ENCODE measurements around the gene GNG2.

DNA sequence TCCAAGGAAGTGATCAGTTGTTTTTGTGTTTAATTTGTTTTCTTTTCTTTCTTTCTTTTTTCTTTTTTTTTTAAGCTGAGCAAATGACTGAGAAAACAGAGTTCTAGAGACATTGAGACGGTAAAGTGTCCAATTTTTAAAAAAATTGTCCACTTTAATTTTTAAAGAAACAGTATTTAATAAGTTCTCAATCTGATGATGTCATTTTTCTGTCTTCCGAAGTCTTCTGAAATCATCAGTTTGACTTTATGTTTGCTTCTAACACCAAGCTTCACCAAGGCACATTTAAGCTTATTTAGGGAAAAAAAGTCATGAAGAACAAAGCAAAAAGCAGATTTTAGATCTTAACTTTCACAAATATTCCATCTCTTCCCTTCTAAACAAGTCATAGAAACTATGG is 65.6 kb downstream of the GNG2 start:
- no peak for TF ChIP-seq PHF8 (conservative IDR thresholded peaks at IDR 0.05; ENCODE audit: low read depth, low read length)
- TF ChIP-seq CEBPB (IDR thresholded peaks at IDR 0.05; ENCODE audit: low read depth, low read length) = no peak
- TF ChIP-seq ATF3 (IDR thresholded peaks at IDR 0.05; ENCODE audit: insufficient read depth, low read depth, low read length) = no peak
- no peak for TF ChIP-seq TAF1 (IDR thresholded peaks at IDR 0.05; ENCODE audit: low read depth, low read length)
